ENCODE data around the gene CHL1. TPM values are rescaled to one million over a fixed set of nuclear protein-coding genes. Genes with fewer than 3 reads are reported as not detected.

CHL1 gene
- total RNA-seq, 1 donor from 2014 or later: not detected

DNA sequence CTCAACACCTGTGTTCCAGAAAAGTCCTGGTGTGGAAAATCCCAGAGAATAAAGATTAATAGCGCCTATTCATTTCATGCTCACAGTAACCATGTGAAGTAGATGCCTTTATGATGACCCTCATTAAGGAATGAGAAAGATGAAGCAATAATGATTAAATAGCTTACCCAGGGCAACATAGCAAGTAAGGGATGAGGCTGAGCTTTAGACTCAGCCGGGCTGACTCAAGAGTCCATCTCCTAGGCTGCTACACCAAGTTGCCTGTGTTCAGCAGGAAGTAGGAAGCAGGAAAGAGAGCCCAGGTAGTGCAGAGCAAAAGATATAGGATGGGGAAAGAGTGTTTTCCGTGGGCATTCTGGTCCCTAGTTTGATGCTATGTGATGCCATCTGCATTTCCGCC is 256.5 kb downstream of the CHL1 start:
- intact Hi-C loops (cut with micrococcal nuclease): no loop called here
- Mint-ChIP-seq H3K27me3 (ENCODE audit: low read depth) (no peaks in the 10 kb centered on the region), H3K27ac (no peak overlapping the region), H3K9me3 (no peaks in the 10 kb centered on the region), H3K4me1 (ENCODE audit: low read depth) (no peaks in the 10 kb centered on the region), H3K4me3 (ENCODE audit: low read depth) (no peak overlapping the region), H3K36me3 (ENCODE audit: low read depth) (no peaks in the 10 kb centered on the region)
- no peak for DNase-seq (ENCODE audit: low spot score)

DNA sequence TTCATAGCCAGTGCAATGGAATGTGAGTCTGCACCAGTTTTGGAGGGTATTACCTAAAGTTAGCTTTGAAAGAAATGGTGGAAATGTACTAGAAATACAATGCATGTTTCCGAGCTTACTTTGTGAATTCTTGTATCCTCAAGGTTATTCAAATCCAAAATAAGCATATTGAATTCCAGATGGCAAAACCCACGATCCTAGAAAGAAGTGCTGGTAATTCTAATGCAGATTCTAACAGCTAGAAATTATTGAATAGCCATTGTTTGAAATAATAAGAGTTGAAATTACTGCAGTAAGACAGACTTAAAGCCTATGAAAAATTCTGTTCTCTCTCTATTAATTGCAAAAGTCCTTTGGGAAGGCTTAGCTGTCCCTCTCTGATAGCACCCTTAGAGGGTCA is 258.4 kb downstream of the CHL1 start:
- Mint-ChIP-seq H3K36me3 (ENCODE audit: low read depth) (no peaks in the 10 kb centered on the region), H3K27me3 (ENCODE audit: low read depth) (no peaks in the 10 kb centered on the region), H3K4me1 (ENCODE audit: low read depth) (no peaks in the 10 kb centered on the region), H3K4me3 (ENCODE audit: low read depth) (no peak overlapping the region), H3K9me3 (no peaks in the 10 kb centered on the region), H3K27ac (no peak overlapping the region)
- no peak for DNase-seq (ENCODE audit: low spot score)
- intact Hi-C loops (cut with micrococcal nuclease): no loop called here

DNA sequence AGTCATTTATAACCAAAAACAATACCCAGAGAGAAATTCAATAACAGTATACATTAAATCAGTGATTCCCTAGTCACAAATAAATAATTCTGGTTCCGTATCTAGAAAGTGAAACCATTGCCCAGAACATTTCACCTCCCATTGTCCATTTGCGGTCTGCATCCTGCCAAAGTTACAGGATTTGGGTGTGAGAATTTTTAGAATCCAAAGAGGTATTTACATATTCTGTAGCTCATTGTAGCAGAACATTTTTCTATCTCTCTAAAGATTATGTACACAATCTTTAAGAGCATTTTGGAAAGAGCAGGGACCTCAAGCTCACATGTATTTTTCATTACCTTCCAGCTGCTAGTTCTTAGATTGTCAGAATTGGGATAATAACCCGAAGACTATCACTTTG is 261.6 kb downstream of the CHL1 start:
- H3K36me3 Mint-ChIP-seq (ENCODE audit: low read depth): no peaks in the 10 kb centered on the region
- no peaks in the 10 kb centered on the region for H3K9me3 Mint-ChIP-seq
- intact Hi-C loops (cut with micrococcal nuclease): no loop called here
- H3K27me3 Mint-ChIP-seq (ENCODE audit: low read depth): no peaks in the 10 kb centered on the region
- no peak overlapping the region for H3K27ac Mint-ChIP-seq
- no peaks in the 10 kb centered on the region for H3K4me1 Mint-ChIP-seq (ENCODE audit: low read depth)
- H3K4me3 Mint-ChIP-seq (ENCODE audit: low read depth): no peak overlapping the region
- DNase-seq (ENCODE audit: low spot score): no peak

DNA sequence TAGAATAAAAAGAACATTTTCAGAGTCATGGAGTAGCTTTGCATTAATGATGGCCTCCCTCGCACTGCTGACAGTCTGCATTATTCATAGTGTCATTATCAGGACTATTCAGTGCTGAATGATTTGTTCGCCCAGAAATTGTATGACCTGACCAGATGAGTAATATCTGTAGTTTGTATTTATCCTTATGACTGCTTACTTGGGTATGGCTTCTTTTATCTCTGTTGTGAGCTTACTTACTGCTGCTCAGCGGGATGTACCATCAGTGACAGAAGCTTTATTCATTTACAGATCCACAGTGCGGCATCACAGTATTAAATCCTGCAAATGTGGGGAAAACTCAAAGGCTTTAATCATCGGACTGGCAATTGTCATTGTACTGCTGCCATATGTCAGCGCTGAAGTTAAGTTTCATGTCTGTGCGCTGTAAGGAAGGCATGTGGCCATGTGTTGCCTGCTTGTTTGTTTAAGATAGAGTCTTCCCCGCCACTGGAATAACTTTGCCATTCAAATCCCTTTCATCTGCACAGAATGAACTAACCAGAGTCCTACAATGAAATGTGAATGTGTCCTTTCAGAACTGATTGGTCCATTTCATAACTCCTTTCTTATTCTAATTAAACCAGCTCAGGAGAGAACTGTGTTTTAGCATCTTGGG is 262.2 kb downstream of the CHL1 start:
- DNase-seq (ENCODE audit: low spot score): no peak
- Mint-ChIP-seq H3K9me3 (no peaks in the 10 kb centered on the region), H3K4me1 (ENCODE audit: low read depth) (no peaks in the 10 kb centered on the region), H3K4me3 (ENCODE audit: low read depth) (no peak overlapping the region), H3K27me3 (ENCODE audit: low read depth) (no peaks in the 10 kb centered on the region), H3K27ac (no peak overlapping the region), H3K36me3 (ENCODE audit: low read depth) (no peaks in the 10 kb centered on the region)
- intact Hi-C loops (cut with micrococcal nuclease): no loop called here

Measured in activated T-helper 2 cell treated with anti-CD3 and anti-CD28 coated beads, Interferon-gamma antibody, Interleukin-2, Interleukin-4, amounts not matched to agents 10 μg/mL and 5 μg/mL and 100 μg/mL, durations not matched to agents 14 hours and 24 hours and 36 hours (primary cell).